Measurements from ENCODE around the gene SCGB1D4. TPM values are rescaled to one million over a fixed set of nuclear protein-coding genes. Genes with fewer than 3 reads are reported as not detected.

The SCGB1D4 gene
- total and polyA plus RNA-seq, 10 of the 15 experiments (the other 5 are each of a cell fraction or from before 2014, with no cell fraction given) = not detected

- POLR2A ChIA-PET = no interaction called here
- no peak for ATAC-seq
Measured at GRCh38 chr11:62280452-62280851, 18.4 kb downstream of the SCGB1D4 start.

More at GRCh38 chr11:62280452-62280851, 18.4 kb downstream of the SCGB1D4 start:
- Histone ChIP-seq H3K79me2 (ENCODE audit: control insufficient read depth, insufficient read depth, low read length) (no peaks in the 10 kb centered on the region), H3K36me3 (ENCODE audit: control insufficient read depth in 2 of 2, insufficient read depth in 2 of 2, low read length in 1 of 2) (no peaks in the 10 kb centered on the region), H3K4me2 (ENCODE audit: control insufficient read depth, insufficient read depth) (no peak overlapping the region), H3K9ac (ENCODE audit: control insufficient read depth, insufficient read depth, low read length) (no peak overlapping the region), H3K4me1 (ENCODE audit: control insufficient read depth, insufficient read depth, low read length) (no peaks in the 10 kb centered on the region), H3K4me3 (no peak overlapping the region), H2AFZ (ENCODE audit: control insufficient read depth, low read depth, low read length) (no peak overlapping the region), H3K27ac (ENCODE audit: control insufficient read depth, insufficient read depth) (no peak overlapping the region), H3K9me3 (replicated peaks; ENCODE audit: control insufficient read depth, insufficient read depth, low read length) (no peaks in the 10 kb centered on the region; the same call in 2 of the 3 replicates), H4K20me1 (ENCODE audit: control insufficient read depth, insufficient read depth) (no peaks in the 10 kb centered on the region), H3K27me3 (replicated peaks in 1 of 2; ENCODE audit: control insufficient read depth in 2 of 2, insufficient read depth in 2 of 2, low read length in 1 of 2) (peaks cover 0 to 4% of the 10 kb centered on the region in 2 experiments; a peak in 1 of 4 replicates)
- no peak for DNase-seq (ENCODE audit: low read depth, low spot score)
- CTCF ChIA-PET = no interaction called here
- intact Hi-C loops (cut with micrococcal nuclease; ENCODE audit: unreplicated experiment) = no loop called here
- in situ Hi-C loops (cut with MboI) = no loop called here
- TF ChIP-seq NFXL1 (IDR thresholded peaks at IDR 0.05; ENCODE audit: borderline replicate concordance) = no peak
- no peak for TF ChIP-seq JUND (IDR thresholded peaks at IDR 0.05; ENCODE audit: low read depth, low read length)
- TF ChIP-seq SUZ12 (IDR thresholded peaks at IDR 0.05; ENCODE audit: unreplicated experiment) = no peak
- no peak for TF ChIP-seq ZSCAN29 (IDR thresholded peaks at IDR 0.05)
- TF ChIP-seq TARDBP (IDR thresholded peaks at IDR 0.05; ENCODE audit: borderline replicate concordance) = no peak
- TF ChIP-seq RELA (IDR thresholded peaks at IDR 0.05; ENCODE audit: borderline replicate concordance, partially characterized antibody) = no peak
- TF ChIP-seq SPI1 (IDR thresholded peaks at IDR 0.05; ENCODE audit: borderline replicate concordance, insufficient read depth, low read depth, low read length) = no peak
- TF ChIP-seq SIX5 (IDR thresholded peaks at IDR 0.05; ENCODE audit: low read depth, low read length, severe bottlenecking) = no peak
- TF ChIP-seq RELB (IDR thresholded peaks at IDR 0.05; ENCODE audit: low read depth) = no peak
- TF ChIP-seq MEF2A (IDR thresholded peaks at IDR 0.05; ENCODE audit: insufficient read depth, low read depth, low read length) = no peak
- no peak for TF ChIP-seq NR2C2 (IDR thresholded peaks at IDR 0.05; ENCODE audit: borderline replicate concordance, control insufficient read depth, insufficient read length, low read depth)
- TF ChIP-seq TCF3 (IDR thresholded peaks at IDR 0.05; ENCODE audit: borderline replicate concordance, insufficient read depth, low read depth, low read length) = no peak
- TF ChIP-seq ZBTB40 (IDR thresholded peaks at IDR 0.05; ENCODE audit: borderline replicate concordance) = no peak
- TF ChIP-seq GABPA (IDR thresholded peaks at IDR 0.05; ENCODE audit: low read depth) = no peak
- TF ChIP-seq PAX5 (IDR thresholded peaks at IDR 0.05; ENCODE audit: borderline replicate concordance, low read depth, low read length) = no peak
- TF ChIP-seq NFIC (IDR thresholded peaks at IDR 0.05; ENCODE audit: low read depth, low read length) = no peak
- no peak for FAIRE-seq
- no TSS peak for BruUV-seq (replicated peaks)
- SMC1A ChIA-PET (ENCODE audit: uncharacterized antibody, unreplicated experiment) = no interaction called here
- RAD21 ChIA-PET (ENCODE audit: unreplicated experiment) = no interaction called here

All from GM12878 (cell line).